K562 (cell line): Measurements from ENCODE around the gene HCAR3. TPM values are rescaled to one million over a fixed set of nuclear protein-coding genes. Genes with fewer than 3 reads are reported as not detected.

ENCODE experiments used
- GATA2 ChIP-seq: sonication (generic); formaldehyde crosslinking; IDR thresholded peaks from 2 replicates; pipeline ENCODE4 v1.4.0; 2020; ENCODE audit warnings: mild to moderate bottlenecking, missing genetic modification reagents
- HDAC1 ChIP-seq, 2 experiments: fragments of 450-650 bp; IDR thresholded peaks; 2 replicates each; pipeline ENCODE4 v1.6.1; 2016 to 2017; ENCODE audit warnings: inconsistent platforms in 1 of 2, mild to moderate bottlenecking in 1 of 2, moderate library complexity in 1 of 2
- KLF16 ChIP-seq: IDR thresholded peaks from 2 replicates; pipeline ENCODE4 v1.6.1; 2016; ENCODE audit warnings: antibody characterized with exemption
- POLR2AphosphoS5 ChIP-seq: IDR thresholded peaks from 2 replicates; pipeline ENCODE4 v1.6.1; 2011; ENCODE audit warnings: mild to moderate bottlenecking, low read depth, low read length, moderate library complexity; ENCODE audit not compliant: control insufficient read depth, insufficient read depth
- RCOR1 ChIP-seq, 2 experiments: IDR thresholded peaks; 2 replicates each; pipeline ENCODE4 v1.6.1; 2012; ENCODE audit warnings: low read depth in 2 of 2, low read length in 2 of 2, borderline replicate concordance in 1 of 2, improper control_type of control experiment in 1 of 2
- TAL1 ChIP-seq: fragments of 450-650 bp; IDR thresholded peaks from 2 replicates; pipeline ENCODE4 v1.6.1; 2016; ENCODE audit warnings: mild to moderate bottlenecking
- TRIM24 ChIP-seq, 2 experiments: fragments of 450-650 bp; IDR thresholded peaks; 2 replicates each; pipeline ENCODE4 v1.6.1; 2016
- polyA plus RNA-seq, 8 experiments: library from polyadenylated mRNA; depleted of rRNA in 4 of 8; stranded (reverse) in 5 of 8; unstranded in 3 of 8; fragments of >200 nt; fragmentation: Nextera tagmentation in 2 of 8; fragmentation: Illumina TruSeq in 1 of 8; extraction: Ambion mirVana in 2 of 8; extraction: Trizol in 1 of 8; gene quantifications; 2 replicates each; pipeline versions ENCODE4 v1.2.1 to v1.2.3, GENCODE V29; 2011 to 2014; ENCODE audit warnings: inconsistent platforms in 1 of 8, missing spikeins in 1 of 8
- total RNA-seq, 7 experiments: library from RNA; depleted of rRNA in 6 of 7; stranded (reverse); fragments of >200 nt in 6 of 7; fragmentation: Illumina TruSeq in 2 of 7; extraction: Trizol in 2 of 7; gene quantifications; 2 replicates each; pipeline versions ENCODE4 v1.2.1 to v1.2.3, GENCODE V29; 2011 to 2021; ENCODE audit warnings: low replicate concordance in 1 of 7
- TF ChIP-seq, protein P1 (sequence below): sonication (generic); formaldehyde crosslinking; IDR thresholded peaks from 2 replicates; pipeline ENCODE4 v1.9.0; 2022; ENCODE audit warnings: mild to moderate bottlenecking, missing genetic modification reagents

HCAR3 gene
- total and polyA plus RNA-seq, 9 of the 15 experiments (the other 6 are each of a cell fraction or from before 2014, with no cell fraction given) = not detected

DNA sequence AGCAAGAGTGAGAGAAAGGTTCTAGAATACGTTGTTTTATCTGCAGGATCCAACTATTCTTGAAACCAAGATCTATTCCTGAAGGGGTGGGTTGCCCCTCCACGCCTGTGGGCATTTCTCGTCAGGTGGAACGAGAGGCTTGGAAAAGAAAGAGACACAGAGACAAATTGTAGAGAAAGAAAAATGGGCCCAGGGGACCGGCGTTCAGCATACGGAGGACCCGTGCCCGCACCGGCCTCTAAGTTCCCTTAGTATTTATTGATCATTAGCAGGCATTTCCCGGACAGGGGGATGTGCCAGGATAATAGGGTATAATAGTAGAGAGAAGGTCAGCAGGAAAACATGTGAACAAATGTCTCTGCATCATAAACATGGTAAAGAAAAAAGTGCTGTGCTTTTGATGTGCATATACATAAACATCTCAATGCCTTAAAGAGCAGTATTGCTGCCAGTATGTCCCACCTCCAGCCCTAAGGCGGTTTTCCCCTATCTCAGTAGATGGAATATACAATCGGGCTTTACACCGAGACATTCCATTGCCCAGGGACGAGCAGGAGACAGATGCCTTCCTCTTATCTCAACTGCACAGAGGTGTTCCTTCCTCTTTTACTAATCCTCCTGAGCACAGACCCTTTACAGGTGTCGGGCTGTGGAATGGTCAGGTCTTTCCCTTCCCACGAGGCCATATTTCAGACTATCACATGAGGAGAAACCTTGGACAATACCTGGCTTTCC, 34.3 kb upstream of the HCAR3 start (continued):
- 0 out of 4 replicates have a peak, but pooled peaks of 1 of the 2 experiments have one; percentile 16 for TF ChIP-seq RCOR1 (IDR thresholded peaks at IDR 0.05; ENCODE audit: borderline replicate concordance in 1 of 2, low read depth in 2 of 2, low read length in 2 of 2)
- TF ChIP-seq, protein P1, sequence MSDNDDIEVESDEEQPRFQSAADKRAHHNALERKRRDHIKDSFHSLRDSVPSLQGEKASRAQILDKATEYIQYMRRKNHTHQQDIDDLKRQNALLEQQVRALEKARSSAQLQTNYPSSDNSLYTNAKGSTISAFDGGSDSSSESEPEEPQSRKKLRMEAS (CRISPR knock-in tag) = peak; percentile 33; the same call in 1 of the 2 replicates
- TF ChIP-seq TAL1 = peak; percentile 86
- 0 out of 4 replicates have a peak, but pooled peaks of 1 of the 2 experiments have one; percentile 21 for TF ChIP-seq HDAC1 (IDR thresholded peaks at IDR 0.05)
- TF ChIP-seq TRIM24 (IDR thresholded peaks at IDR 0.05) = peak; percentile 41 to 59; a peak in 2 of 4 replicates
- peak; percentile 52; the same call in 1 of the 2 replicates for TF ChIP-seq KLF16
- TF ChIP-seq POLR2AphosphoS5 = peak; percentile 42; the same call in 1 of the 2 replicates
- peak; percentile 53; the same call in 1 of the 2 replicates for TF ChIP-seq GATA2 (CRISPR knock-in tag)
